Measurements from ENCODE around the gene KCNT2. TPM values are rescaled to one million over a fixed set of nuclear protein-coding genes. Genes with fewer than 3 reads are reported as not detected.

The KCNT2 gene
- total and polyA plus RNA-seq, 4 experiments from 2014 or later = not detected

DNA sequence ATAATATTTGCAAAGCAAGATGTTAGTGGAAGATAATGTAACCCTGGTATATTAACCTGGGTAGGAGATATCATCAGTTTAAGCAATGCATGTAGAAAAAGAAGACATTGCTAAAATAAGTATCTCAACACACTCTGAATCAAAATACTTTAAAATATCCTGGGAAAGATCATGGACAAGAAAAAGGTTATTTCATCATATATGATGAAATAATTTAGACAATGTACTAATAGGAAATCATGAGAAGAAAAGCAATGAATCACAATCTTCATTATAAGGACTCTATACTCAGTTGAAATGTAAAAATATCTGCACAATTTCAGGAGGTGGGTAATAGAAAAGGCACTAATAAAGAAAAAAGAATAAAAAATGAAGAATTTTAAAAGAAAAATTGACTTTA is 158.8 kb downstream of the KCNT2 start:
- H3K4me1 Mint-ChIP-seq = no peaks in the 10 kb centered on the region
- Histone ChIP-seq H3K27me3 (ENCODE audit: insufficient read depth, low read length) (no peaks in the 10 kb centered on the region), H3K27ac (ENCODE audit: low read depth, low read length) (no peak overlapping the region), H3K36me3 (ENCODE audit: insufficient read depth, low read length) (no peaks in the 10 kb centered on the region), H3K4me1 (ENCODE audit: insufficient read depth, low read length) (no peaks in the 10 kb centered on the region), H3K9me3 (ENCODE audit: control insufficient read depth in 1 of 2, low read length in 2 of 2) (no peaks in the 10 kb centered on the region), H3K4me3 (ENCODE audit: low read length in 2 of 2) (no peak overlapping the region)
- CTCF ChIA-PET (ENCODE audit: partially characterized antibody) = no interaction called here
- POLR2A ChIA-PET (ENCODE audit: partially characterized antibody) = no interaction called here
- no peaks in the 10 kb centered on the region for H3K27me3 Mint-ChIP-seq
- H3K27ac Mint-ChIP-seq = no peak overlapping the region
- no peaks in the 10 kb centered on the region for H3K36me3 Mint-ChIP-seq
- intact Hi-C loops (cut with micrococcal nuclease) = no loop called here
- H3K4me3 Mint-ChIP-seq = no peak overlapping the region
- DNase-seq = no peak
- H3K9me3 Mint-ChIP-seq = peaks cover 0 to 2% (median 0%) of the 10 kb centered on the region in 8 donors

DNA sequence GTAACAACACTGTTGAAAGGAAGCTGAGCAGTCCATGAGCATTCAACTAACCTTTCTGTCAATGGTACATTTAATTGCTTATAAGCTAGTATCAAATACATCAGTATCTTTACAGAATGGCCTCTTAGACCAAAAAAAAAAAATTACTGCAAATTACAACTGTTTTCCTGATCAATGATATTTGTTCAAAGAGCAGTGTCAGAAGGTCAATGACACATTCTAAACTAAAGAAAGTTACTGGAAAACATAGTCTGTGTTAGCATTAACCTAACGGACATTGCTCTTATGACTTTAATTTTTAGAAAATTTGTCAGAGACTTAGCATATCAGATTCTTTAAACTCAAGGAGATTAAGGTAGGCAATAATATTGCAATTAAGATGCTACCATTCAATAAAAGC is 162.5 kb downstream of the KCNT2 start:
- Mint-ChIP-seq H3K27ac (no peak overlapping the region), H3K4me1 (no peaks in the 10 kb centered on the region), H3K4me3 (no peak overlapping the region), H3K36me3 (no peaks in the 10 kb centered on the region), H3K9me3 (peaks cover 0 to 1% (median 0%) of the 10 kb centered on the region in 8 donors), H3K27me3 (no peaks in the 10 kb centered on the region)
- Histone ChIP-seq H3K36me3 (ENCODE audit: insufficient read depth, low read length) (no peaks in the 10 kb centered on the region), H3K9me3 (ENCODE audit: control insufficient read depth in 1 of 2, low read length in 2 of 2) (no peaks in the 10 kb centered on the region), H3K4me3 (ENCODE audit: low read length in 2 of 2) (no peak overlapping the region), H3K4me1 (ENCODE audit: insufficient read depth, low read length) (no peaks in the 10 kb centered on the region), H3K27ac (ENCODE audit: low read depth, low read length) (no peak overlapping the region), H3K27me3 (ENCODE audit: insufficient read depth, low read length) (no peaks in the 10 kb centered on the region)
- ChIA-PET CTCF (ENCODE audit: partially characterized antibody) (no interaction called here), POLR2A (ENCODE audit: partially characterized antibody) (no interaction called here)
- intact Hi-C loops (cut with micrococcal nuclease) = no loop called here
- no peak for DNase-seq

DNA sequence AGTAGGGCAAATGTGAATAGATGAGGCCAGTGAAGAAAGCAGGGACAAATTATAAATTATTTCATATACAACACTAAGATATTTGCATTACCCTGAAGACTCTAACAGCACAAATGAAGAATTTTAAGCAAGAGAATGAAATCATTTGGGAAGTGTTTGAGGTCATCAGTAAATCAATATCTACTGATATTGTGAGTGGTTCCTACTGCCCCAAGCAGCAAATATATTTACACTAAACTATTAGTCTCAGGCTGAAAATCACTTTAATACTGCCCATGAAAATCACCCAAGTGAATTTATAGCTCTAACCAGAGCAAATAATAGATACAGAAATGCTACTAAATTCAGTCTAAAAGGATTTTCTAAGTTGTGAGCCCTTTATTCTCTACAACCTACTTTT is 163.6 kb downstream of the KCNT2 start:
- intact Hi-C loops (cut with micrococcal nuclease) = no loop called here
- CTCF ChIA-PET (ENCODE audit: partially characterized antibody) = no interaction called here
- Mint-ChIP-seq H3K4me1 (no peaks in the 10 kb centered on the region), H3K27me3 (no peaks in the 10 kb centered on the region), H3K4me3 (no peak overlapping the region), H3K9me3 (peaks cover 0 to 1% (median 0%) of the 10 kb centered on the region in 8 donors), H3K27ac (no peak overlapping the region), H3K36me3 (no peaks in the 10 kb centered on the region)
- Histone ChIP-seq H3K4me1 (ENCODE audit: insufficient read depth, low read length) (no peaks in the 10 kb centered on the region), H3K4me3 (ENCODE audit: low read length in 2 of 2) (no peak overlapping the region), H3K27me3 (ENCODE audit: insufficient read depth, low read length) (no peaks in the 10 kb centered on the region), H3K36me3 (ENCODE audit: insufficient read depth, low read length) (no peaks in the 10 kb centered on the region), H3K27ac (ENCODE audit: low read depth, low read length) (no peak overlapping the region), H3K9me3 (ENCODE audit: control insufficient read depth in 1 of 2, low read length in 2 of 2) (no peaks in the 10 kb centered on the region)
- no peak for DNase-seq
- POLR2A ChIA-PET (ENCODE audit: partially characterized antibody) = no interaction called here

DNA sequence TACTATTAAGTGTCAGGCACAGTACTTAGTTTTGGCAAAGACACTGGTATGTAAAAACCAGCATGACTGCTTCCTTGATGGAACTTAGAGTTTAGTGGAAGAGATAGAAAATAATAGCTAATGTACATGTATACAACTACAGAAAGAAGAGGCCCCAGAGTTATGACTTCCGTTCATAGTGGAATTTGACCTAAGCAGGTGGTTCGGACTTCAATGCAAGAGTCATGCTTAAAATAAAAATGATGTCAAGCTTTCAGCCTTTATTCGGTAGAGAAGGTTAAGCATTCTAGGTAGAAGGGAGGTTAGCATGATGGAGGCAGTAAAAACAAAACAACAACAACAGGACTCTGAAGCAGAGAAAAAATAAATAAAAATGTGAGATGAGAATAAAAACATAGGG is 165.9 kb downstream of the KCNT2 start:
- no peak for DNase-seq
- no peaks in the 10 kb centered on the region for H3K27me3 Mint-ChIP-seq
- Histone ChIP-seq H3K4me1 (ENCODE audit: insufficient read depth, low read length) (no peaks in the 10 kb centered on the region), H3K36me3 (ENCODE audit: insufficient read depth, low read length) (no peaks in the 10 kb centered on the region), H3K27ac (ENCODE audit: low read depth, low read length) (no peak overlapping the region), H3K4me3 (ENCODE audit: low read length in 2 of 2) (no peak overlapping the region), H3K27me3 (ENCODE audit: insufficient read depth, low read length) (no peaks in the 10 kb centered on the region), H3K9me3 (ENCODE audit: control insufficient read depth in 1 of 2, low read length in 2 of 2) (no peaks in the 10 kb centered on the region)
- no peak overlapping the region for H3K27ac Mint-ChIP-seq
- intact Hi-C loops (cut with micrococcal nuclease) = no loop called here
- ChIA-PET CTCF (ENCODE audit: partially characterized antibody) (no interaction called here), POLR2A (ENCODE audit: partially characterized antibody) (no interaction called here)
- H3K4me3 Mint-ChIP-seq = no peak overlapping the region
- peaks cover 0 to 1% (median 0%) of the 10 kb centered on the region in 8 donors for H3K9me3 Mint-ChIP-seq
- no peaks in the 10 kb centered on the region for H3K36me3 Mint-ChIP-seq
- no peaks in the 10 kb centered on the region for H3K4me1 Mint-ChIP-seq

DNA sequence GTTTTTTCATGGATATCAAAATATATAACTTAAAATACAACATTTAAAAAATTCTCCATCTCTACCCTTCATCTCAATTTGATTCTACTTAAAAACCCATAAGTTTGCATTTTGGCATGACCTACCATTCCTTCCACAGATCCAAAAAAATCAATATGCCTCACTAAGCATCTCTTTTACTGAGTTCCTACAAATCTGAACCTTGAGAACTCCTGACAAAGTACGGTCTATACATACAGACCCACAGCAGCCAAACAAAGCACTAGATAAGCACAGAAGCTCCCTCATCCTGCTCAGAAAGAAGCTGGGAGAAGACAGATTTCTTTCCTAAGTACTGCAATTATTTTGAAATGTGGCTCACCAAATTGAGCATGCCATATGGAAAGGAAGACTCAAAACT is 167.5 kb downstream of the KCNT2 start:
- Histone ChIP-seq H3K36me3 (ENCODE audit: insufficient read depth, low read length) (no peaks in the 10 kb centered on the region), H3K9me3 (ENCODE audit: control insufficient read depth in 1 of 2, low read length in 2 of 2) (no peaks in the 10 kb centered on the region), H3K4me1 (ENCODE audit: insufficient read depth, low read length) (no peaks in the 10 kb centered on the region), H3K27ac (ENCODE audit: low read depth, low read length) (no peak overlapping the region), H3K27me3 (ENCODE audit: insufficient read depth, low read length) (no peaks in the 10 kb centered on the region), H3K4me3 (ENCODE audit: low read length in 2 of 2) (no peak overlapping the region)
- intact Hi-C loops (cut with micrococcal nuclease) = no loop called here
- no peaks in the 10 kb centered on the region for H3K27me3 Mint-ChIP-seq
- H3K27ac Mint-ChIP-seq = no peak overlapping the region
- H3K36me3 Mint-ChIP-seq = no peaks in the 10 kb centered on the region
- no peak overlapping the region for H3K4me3 Mint-ChIP-seq
- no peak for DNase-seq
- H3K9me3 Mint-ChIP-seq = no peaks in the 10 kb centered on the region
- CTCF ChIA-PET (ENCODE audit: partially characterized antibody) = no interaction called here
- POLR2A ChIA-PET (ENCODE audit: partially characterized antibody) = no interaction called here
- no peaks in the 10 kb centered on the region for H3K4me1 Mint-ChIP-seq

DNA sequence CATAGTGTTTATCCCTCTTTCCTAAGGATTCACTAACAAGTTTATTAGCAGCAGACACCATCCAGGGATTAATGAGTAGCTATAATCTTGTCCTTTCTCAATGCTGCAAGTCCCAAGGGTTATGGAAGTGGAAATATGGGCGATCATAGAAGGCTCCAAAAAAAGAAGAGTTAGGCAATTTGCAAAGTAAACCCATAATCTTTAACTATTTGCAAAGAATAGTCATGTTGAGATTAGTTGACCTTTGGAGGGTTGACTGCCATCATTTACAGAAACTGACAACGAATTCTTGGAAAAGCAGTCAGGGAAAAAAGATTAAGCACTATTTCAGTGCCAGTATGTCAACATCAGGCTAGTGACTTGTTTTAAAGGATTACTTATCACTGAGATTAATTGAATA is 169.9 kb downstream of the KCNT2 start:
- H3K9me3 ChIP-seq (ENCODE audit: control insufficient read depth in 1 of 2, low read length in 2 of 2) = no peaks in the 10 kb centered on the region
- intact Hi-C loops (cut with micrococcal nuclease) = no loop called here

DNA sequence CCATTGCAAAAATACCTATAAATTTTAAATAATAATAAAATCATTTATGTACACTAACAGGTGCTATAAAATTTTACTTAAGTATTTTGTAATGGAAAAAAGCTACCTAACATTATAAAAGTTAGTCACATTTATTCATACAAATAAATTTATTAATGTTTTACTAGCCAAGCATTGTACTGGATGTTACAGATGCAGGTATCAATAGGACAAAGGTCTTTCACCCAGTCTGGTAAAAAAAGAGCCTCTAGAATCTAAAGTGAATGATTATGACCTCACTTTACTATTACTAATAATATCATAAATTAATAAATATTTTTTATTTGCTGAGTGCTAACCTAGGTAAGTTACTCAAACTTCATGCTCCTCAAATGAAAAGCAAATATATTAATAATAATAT is 170.6 kb downstream of the KCNT2 start:
- no peak overlapping the region for H3K4me3 ChIP-seq (ENCODE audit: low read length in 2 of 2)
- no peaks in the 10 kb centered on the region for H3K9me3 ChIP-seq (ENCODE audit: control insufficient read depth in 1 of 2, low read length in 2 of 2)
- Mint-ChIP-seq H3K4me3 (no peak overlapping the region), H3K36me3 (no peaks in the 10 kb centered on the region), H3K4me1 (no peaks in the 10 kb centered on the region), H3K27ac (no peak overlapping the region), H3K9me3 (no peaks in the 10 kb centered on the region), H3K27me3 (no peaks in the 10 kb centered on the region)
- no peak overlapping the region for H3K27ac ChIP-seq (ENCODE audit: low read depth, low read length)
- intact Hi-C loops (cut with micrococcal nuclease) = no loop called here
- no peak for DNase-seq
- no peaks in the 10 kb centered on the region for H3K4me1 ChIP-seq (ENCODE audit: insufficient read depth, low read length)
- H3K36me3 ChIP-seq (ENCODE audit: insufficient read depth, low read length) = no peaks in the 10 kb centered on the region
- POLR2A ChIA-PET (ENCODE audit: partially characterized antibody) = no interaction called here
- CTCF ChIA-PET (ENCODE audit: partially characterized antibody) = no interaction called here
- H3K27me3 ChIP-seq (ENCODE audit: insufficient read depth, low read length) = no peaks in the 10 kb centered on the region

More for the DNA sequence above, 169.9 kb downstream of the KCNT2 start:
- Histone ChIP-seq H3K27ac (ENCODE audit: low read depth, low read length) (no peak overlapping the region), H3K4me1 (ENCODE audit: insufficient read depth, low read length) (no peaks in the 10 kb centered on the region), H3K36me3 (ENCODE audit: insufficient read depth, low read length) (no peaks in the 10 kb centered on the region), H3K4me3 (ENCODE audit: low read length in 2 of 2) (no peak overlapping the region), H3K27me3 (ENCODE audit: insufficient read depth, low read length) (no peaks in the 10 kb centered on the region)
- Mint-ChIP-seq H3K4me1 (no peaks in the 10 kb centered on the region), H3K9me3 (no peaks in the 10 kb centered on the region), H3K27ac (no peak overlapping the region), H3K36me3 (no peaks in the 10 kb centered on the region), H3K27me3 (no peaks in the 10 kb centered on the region), H3K4me3 (no peak overlapping the region)
- POLR2A ChIA-PET (ENCODE audit: partially characterized antibody) = no interaction called here
- no peak for DNase-seq
- CTCF ChIA-PET (ENCODE audit: partially characterized antibody) = no interaction called here

DNA sequence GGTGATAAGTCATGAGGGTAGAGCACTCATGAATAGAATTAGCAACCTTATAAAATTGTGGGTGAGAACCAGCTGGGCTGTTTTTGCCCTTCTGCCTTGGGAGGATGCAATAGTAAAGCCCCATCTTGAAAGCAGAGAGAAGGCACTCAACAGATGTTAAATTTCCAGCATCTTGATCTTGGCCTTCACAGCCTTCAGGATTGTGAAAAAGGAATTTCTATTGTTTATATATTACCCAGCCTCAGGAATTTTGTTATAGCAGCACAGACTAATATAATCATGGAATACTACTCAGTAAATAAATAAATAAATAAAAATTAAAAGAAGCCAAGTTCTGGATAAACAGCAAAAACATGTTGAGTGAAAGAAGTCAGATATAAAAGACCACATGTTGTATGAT is 175.2 kb downstream of the KCNT2 start:
- H3K9me3 ChIP-seq (ENCODE audit: control insufficient read depth in 1 of 2, low read length in 2 of 2) = no peaks in the 10 kb centered on the region
- intact Hi-C loops (cut with micrococcal nuclease) = no loop called here
- no peak overlapping the region for H3K4me3 Mint-ChIP-seq
- H3K27ac ChIP-seq (ENCODE audit: low read depth, low read length) = no peak overlapping the region
- ChIA-PET POLR2A (ENCODE audit: partially characterized antibody) (no interaction called here), CTCF (ENCODE audit: partially characterized antibody) (no interaction called here)
- no peaks in the 10 kb centered on the region for H3K27me3 ChIP-seq (ENCODE audit: insufficient read depth, low read length)
- H3K9me3 Mint-ChIP-seq = no peaks in the 10 kb centered on the region
- H3K36me3 Mint-ChIP-seq = no peaks in the 10 kb centered on the region
- H3K36me3 ChIP-seq (ENCODE audit: insufficient read depth, low read length) = no peaks in the 10 kb centered on the region
- H3K27ac Mint-ChIP-seq = no peak overlapping the region
- no peaks in the 10 kb centered on the region for H3K27me3 Mint-ChIP-seq
- no peak for DNase-seq
- no peaks in the 10 kb centered on the region for H3K4me1 ChIP-seq (ENCODE audit: insufficient read depth, low read length)
- no peak overlapping the region for H3K4me3 ChIP-seq (ENCODE audit: low read length in 2 of 2)
- H3K4me1 Mint-ChIP-seq = no peaks in the 10 kb centered on the region

All from CD4-positive, alpha-beta memory T cell (primary cell).